ENCODE measurements around the gene VSIR.

VSIR gene

GRCh38 chr10:71770255-71770654 lies 3.1 kb downstream of the VSIR start:
- TF ChIP-seq CTCF (IDR thresholded peaks at IDR 0.05; ENCODE audit: low read depth, low read length, missing control alignments), result no peak
- H3K4me3 ChIP-seq (ENCODE audit: low read depth, low read length), result no peak overlapping the region
- no peak for DNase-seq (ENCODE audit: low read depth)
- in situ Hi-C loops (cut with HindIII; ENCODE audit: low sequenced_read_pairs), result no loop called here

GRCh38 chr10:71769279-71769823 lies 4.0 kb downstream of the VSIR start:
- no peak for TF ChIP-seq CTCF (IDR thresholded peaks at IDR 0.05; ENCODE audit: low read depth, low read length, missing control alignments)
- in situ Hi-C loops (cut with HindIII; ENCODE audit: low sequenced_read_pairs), result no loop called here
- no peak overlapping the region for H3K4me3 ChIP-seq (ENCODE audit: low read depth, low read length)
- no peak for DNase-seq (ENCODE audit: low read depth)

- no peak for TF ChIP-seq CTCF (IDR thresholded peaks at IDR 0.05; ENCODE audit: low read depth, low read length, missing control alignments)
- H3K4me3 ChIP-seq (ENCODE audit: low read depth, low read length), result no peak overlapping the region
- no peak for DNase-seq (ENCODE audit: low read depth)
- in situ Hi-C loops (cut with HindIII; ENCODE audit: low sequenced_read_pairs), result no loop called here
These were observed 5.8 kb downstream of the VSIR start for GRCh38 chr10:71767420-71768035.

GRCh38 chr10:71766717-71767419 lies 6.5 kb downstream of the VSIR start:
- H3K4me3 ChIP-seq (ENCODE audit: low read depth, low read length), result no peak overlapping the region
- no peak for TF ChIP-seq CTCF (IDR thresholded peaks at IDR 0.05; ENCODE audit: low read depth, low read length, missing control alignments)
- DNase-seq (ENCODE audit: low read depth), result peak; percentile 79
- in situ Hi-C loops (cut with HindIII; ENCODE audit: low sequenced_read_pairs), result no loop called here

- no peak overlapping the region for H3K4me3 ChIP-seq (ENCODE audit: low read depth, low read length)
- in situ Hi-C loops (cut with HindIII; ENCODE audit: low sequenced_read_pairs), result no loop called here
- TF ChIP-seq CTCF (IDR thresholded peaks at IDR 0.05; ENCODE audit: low read depth, low read length, missing control alignments), result no peak
- no peak for DNase-seq (ENCODE audit: low read depth)
These were observed 7.2 kb downstream of the VSIR start for GRCh38 chr10:71765906-71766716.

GRCh38 chr10:71765176-71765904 lies 8.0 kb downstream of the VSIR start:
- in situ Hi-C loops (cut with HindIII; ENCODE audit: low sequenced_read_pairs), result no loop called here
- DNase-seq (ENCODE audit: low read depth), result no peak
- no peak overlapping the region for H3K4me3 ChIP-seq (ENCODE audit: low read depth, low read length)
- no peak for TF ChIP-seq CTCF (IDR thresholded peaks at IDR 0.05; ENCODE audit: low read depth, low read length, missing control alignments)
